HG03108 (cell line): ENCODE data around the gene ZNF282.
"Not testable (repeated sequence)": the region's sequence is repeated elsewhere in the genome, so short reads cannot be mapped to it uniquely, and the experiment has no call there.

Experiments
- ATAC-seq: cut with Tn5 transposase; IDR thresholded peaks from one replicate; pipeline ENCODE4 v1.9.1; 2021; ENCODE audit warnings: moderate library complexity; ENCODE audit not compliant: unreplicated experiment

The ZNF282 gene

GRCh38 chr7:149223176-149223575 is 27.8 kb downstream of the ZNF282 start:
- no peak for ATAC-seq

- no peak for ATAC-seq
These were observed 28.4 kb downstream of the ZNF282 start for GRCh38 chr7:149223761-149224160.

- ATAC-seq = no peak
These were observed 29.0 kb downstream of the ZNF282 start for GRCh38 chr7:149224352-149224751.

- no peak for ATAC-seq
These were observed 29.8 kb downstream of the ZNF282 start for GRCh38 chr7:149225106-149225505.

- ATAC-seq = no peak
These were observed 30.3 kb downstream of the ZNF282 start for GRCh38 chr7:149225656-149226055.

GRCh38 chr7:149226366-149226765 is 31.0 kb downstream of the ZNF282 start:
- not testable (repeated sequence) for ATAC-seq

GRCh38 chr7:149226840-149227494 is 31.6 kb downstream of the ZNF282 start:
- no peak for ATAC-seq

GRCh38 chr7:149228831-149229471 is 33.6 kb downstream of the ZNF282 start:
- ATAC-seq = no peak

- no peak for ATAC-seq
These were observed 34.2 kb downstream of the ZNF282 start for GRCh38 chr7:149229526-149229925.

GRCh38 chr7:149232362-149232761 is 37.0 kb downstream of the ZNF282 start:
- no peak for ATAC-seq

- not testable (repeated sequence) for ATAC-seq
These were observed 38.4 kb downstream of the ZNF282 start for GRCh38 chr7:149233655-149234204.

GRCh38 chr7:149237502-149237901 is 42.2 kb downstream of the ZNF282 start:
- ATAC-seq = no peak

- no peak for ATAC-seq
These were observed 42.7 kb downstream of the ZNF282 start for GRCh38 chr7:149238051-149238450.

- ATAC-seq = peak; percentile 100
These were observed 44.2 kb downstream of the ZNF282 start, which contains the start of gene ZNF212 for GRCh38 chr7:149239345-149240143. Gene ZNF212, plus strand, starts transcription at chr7:149239651. Its CDS starts 128 bp downstream, at chr7:149239779.

- no peak for ATAC-seq
These were observed 45.3 kb downstream of the ZNF282 start for GRCh38 chr7:149240637-149241036.

- no peak for ATAC-seq
These were observed 46.4 kb downstream of the ZNF282 start for GRCh38 chr7:149241696-149242095.

- no peak for ATAC-seq
These were observed 49.9 kb downstream of the ZNF282 start for GRCh38 chr7:149245244-149245643.

GRCh38 chr7:149245744-149246143 is 50.4 kb downstream of the ZNF282 start:
- no peak for ATAC-seq

GRCh38 chr7:149248777-149249176 is 53.4 kb downstream of the ZNF282 start:
- no peak for ATAC-seq

- not testable (repeated sequence) for ATAC-seq
These were observed 54.8 kb downstream of the ZNF282 start for GRCh38 chr7:149250151-149250550.

- not testable (repeated sequence) for ATAC-seq
These were observed 56.2 kb downstream of the ZNF282 start for GRCh38 chr7:149251518-149251917.
